Stimulated activated naive CD8-positive, alpha-beta T cell treated with anti-CD3 and anti-CD28 coated beads, Interleukin-15, Interleukin-2, amounts not matched to agents 100 U/mL and 50 U/mL, for 24 hours (primary cell): ENCODE results near the gene STPG4.
"Not testable (repeated sequence)": the region's sequence is repeated elsewhere in the genome, so short reads cannot be mapped to it uniquely, and the experiment has no call there.

Experiments used
- ATAC-seq: fragments of 150-1000 bp; cut with Tn5 transposase; one replicate; pipeline ENCODE4 v1.10.0; 2021
- DNase-seq: peaks from one replicate; pipeline ENCODE4 v3.0.0; 2021

Gene STPG4

GRCh38 chr2:47172922-47173695 is 18.0 kb upstream of the STPG4 start:
- DNase-seq (no peak), ATAC-seq (no peak)

GRCh38 chr2:47172156-47172921 is 17.2 kb upstream of the STPG4 start:
- ATAC-seq (no peak), DNase-seq (no peak)

GRCh38 chr2:47169784-47170183 is 14.7 kb upstream of the STPG4 start:
- DNase-seq (no peak), ATAC-seq (no peak)

- ATAC-seq, DNase-seq: not testable (repeated sequence)
Measured at GRCh38 chr2:47168895-47169294, 13.8 kb upstream of the STPG4 start.

GRCh38 chr2:47167149-47167548 is 12.0 kb upstream of the STPG4 start:
- ATAC-seq (no peak), DNase-seq (no peak)

GRCh38 chr2:47165001-47165555 is 10.0 kb upstream of the STPG4 start:
- DNase-seq = no peak
- no peak for ATAC-seq

- DNase-seq (no peak), ATAC-seq (no peak)
Measured at GRCh38 chr2:47162780-47163179, 7.7 kb upstream of the STPG4 start.

GRCh38 chr2:47161475-47161874 is 6.4 kb upstream of the STPG4 start:
- ATAC-seq (no peak), DNase-seq (no peak)

GRCh38 chr2:47160660-47161059 is 5.6 kb upstream of the STPG4 start:
- DNase-seq = no peak
- no peak for ATAC-seq

GRCh38 chr2:47160211-47160610 is 5.1 kb upstream of the STPG4 start:
- no peak for ATAC-seq
- no peak for DNase-seq

GRCh38 chr2:47159627-47160026 is 4.5 kb upstream of the STPG4 start:
- no peak for DNase-seq
- no peak for ATAC-seq

GRCh38 chr2:47158576-47158975 is 3.5 kb upstream of the STPG4 start:
- DNase-seq = no peak
- ATAC-seq = no peak

GRCh38 chr2:47152803-47153202 is 2.3 kb downstream of the STPG4 start:
- ATAC-seq (no peak), DNase-seq (no peak)

GRCh38 chr2:47150175-47150574 is 4.9 kb downstream of the STPG4 start:
- DNase-seq = no peak
- no peak for ATAC-seq

- DNase-seq (no peak), ATAC-seq (no peak)
Measured at GRCh38 chr2:47147021-47147420, 8.1 kb downstream of the STPG4 start.

GRCh38 chr2:47145466-47145865 is 9.6 kb downstream of the STPG4 start:
- no peak for DNase-seq
- no peak for ATAC-seq

GRCh38 chr2:47141520-47141919 is 13.6 kb downstream of the STPG4 start:
- no peak for ATAC-seq
- no peak for DNase-seq

GRCh38 chr2:47134386-47135090 is 20.6 kb downstream of the STPG4 start:
- ATAC-seq (no peak), DNase-seq (no peak)

GRCh38 chr2:47133046-47133445 is 22.1 kb downstream of the STPG4 start:
- ATAC-seq = no peak
- DNase-seq = no peak

- DNase-seq = no peak
- no peak for ATAC-seq
Measured at GRCh38 chr2:47129191-47129706, 25.9 kb downstream of the STPG4 start.

GRCh38 chr2:47128705-47129104 is 26.4 kb downstream of the STPG4 start:
- ATAC-seq = no peak
- DNase-seq = no peak

- DNase-seq (no peak), ATAC-seq (no peak)
Measured at GRCh38 chr2:47127862-47128543, 27.1 kb downstream of the STPG4 start.
